ENCODE results near the gene HMGCLL1. TPM values are rescaled to one million over a fixed set of nuclear protein-coding genes. Genes with fewer than 3 reads are reported as not detected.

HMGCLL1 gene
- total and polyA plus RNA-seq, 2 donors (not counting 3 experiments of a cell fraction or from before 2014, with no cell fraction given) = not detected

GRCh38 chr6:55530931-55531330, 48.1 kb downstream of the HMGCLL1 start:
- dilution Hi-C loops (cut with MboI; ENCODE audit: extremely low pct_ligation_motif_present, low sequenced_read_pairs) = no loop called here
- Histone ChIP-seq H2AFZ (ENCODE audit: low read depth, low read length) (no peak overlapping the region), H3K79me2 (ENCODE audit: control insufficient read depth, insufficient read depth, low read length) (no peaks in the 10 kb centered on the region), H3K36me3 (ENCODE audit: control insufficient read depth in 2 of 2, extremely low read depth in 1 of 2, insufficient read depth in 2 of 2, low read length in 2 of 2) (no peaks in the 10 kb centered on the region), H3K9ac (replicated peaks; ENCODE audit: extremely low read depth, insufficient read depth, low read length) (no peak overlapping the region), H3K27ac (ENCODE audit: insufficient read depth, low read depth, low read length) (no peak overlapping the region), H3K27me3 (ENCODE audit: control insufficient read depth in 2 of 2, insufficient read depth in 2 of 2, low read length in 2 of 2) (no peaks in the 10 kb centered on the region), H3K4me3 (replicated peaks in 1 of 3; ENCODE audit: insufficient read depth in 1 of 3, low read depth in 1 of 3, low read length in 3 of 3) (no peak overlapping the region), H3K9me1 (replicated peaks; ENCODE audit: control insufficient read depth, extremely low read depth, insufficient read depth, low read length) (no peaks in the 10 kb centered on the region), H3K9me3 (replicated peaks; ENCODE audit: control insufficient read depth, insufficient read depth, low read length) (no peaks in the 10 kb centered on the region), H4K20me1 (replicated peaks; ENCODE audit: control insufficient read depth, extremely low read depth, insufficient read depth, low read length) (no peaks in the 10 kb centered on the region), H3K4me2 (ENCODE audit: insufficient read depth, low read length) (no peak overlapping the region), H3K4me1 (ENCODE audit: control insufficient read depth, extremely low read depth, insufficient read depth, low read length) (no peaks in the 10 kb centered on the region)
- TF ChIP-seq CTCF (IDR thresholded peaks at IDR 0.05; ENCODE audit: extremely low read depth in 1 of 2, insufficient read depth in 1 of 2, low read depth in 1 of 2, low read length in 2 of 2) (no peak), GATA2 (IDR thresholded peaks at IDR 0.05; ENCODE audit: insufficient read depth, insufficient read length, low read depth, low read length) (no peak), JUN (IDR thresholded peaks at IDR 0.05; ENCODE audit: borderline replicate concordance, insufficient read depth, insufficient read length, low read depth) (no peak), MYC (IDR thresholded peaks at IDR 0.05; ENCODE audit: low read depth, low read length) (no peak), POLR2AphosphoS5 (IDR thresholded peaks at IDR 0.05; ENCODE audit: insufficient read depth, low read depth, low read length) (no peak), FOS (IDR thresholded peaks at IDR 0.05; ENCODE audit: borderline replicate concordance, insufficient read depth, low read length) (no peak), EZH2 (IDR thresholded peaks at IDR 0.05; ENCODE audit: borderline replicate concordance, low read depth, low read length, severe bottlenecking) (no peak), POLR2A (IDR thresholded peaks at IDR 0.05; ENCODE audit: low read depth, low read length) (no peak), MAX (IDR thresholded peaks at IDR 0.05; ENCODE audit: insufficient read depth, insufficient read length) (no peak)
- POLR2A ChIA-PET = no interaction called here
- intact Hi-C loops (cut with micrococcal nuclease) = no loop called here
- FAIRE-seq = no peak
- CTCF ChIA-PET = no interaction called here
- BruUV-seq (replicated peaks) = no TSS peak
- no peak for DNase-seq (ENCODE audit: low read depth, low spot score)
